ENCODE results near the gene RBM33.

GRCh38 chr7:155800301-155800700 is 155.8 kb downstream of the RBM33 start:
- TF ChIP-seq CTCF (IDR thresholded peaks at IDR 0.05; ENCODE audit: borderline replicate concordance, extremely low read depth, low read length, poor library complexity, severe bottlenecking) (no peak), EZH2 (IDR thresholded peaks at IDR 0.05; ENCODE audit: borderline replicate concordance, low read depth, low read length, severe bottlenecking) (no peak)
